DND-41 (cell line): ENCODE data around the gene PFKFB2.

ENCODE experiments used
- EZH2 ChIP-seq: IDR thresholded peaks from 3 replicates; pipeline ENCODE4 v1.6.1; 2012; ENCODE audit warnings: borderline replicate concordance, low read depth, mild to moderate bottlenecking, moderate library complexity, low read length, inconsistent platforms; ENCODE audit not compliant: severe bottlenecking
- TF ChIP-seq, protein P1 (sequence below): IDR thresholded peaks from 2 replicates; pipeline ENCODE4 v1.5.1; 2012; ENCODE audit warnings: borderline replicate concordance, low read length, moderate library complexity, mild to moderate bottlenecking; ENCODE audit not compliant: poor library complexity, severe bottlenecking; ENCODE audit errors: extremely low read depth

DNA sequence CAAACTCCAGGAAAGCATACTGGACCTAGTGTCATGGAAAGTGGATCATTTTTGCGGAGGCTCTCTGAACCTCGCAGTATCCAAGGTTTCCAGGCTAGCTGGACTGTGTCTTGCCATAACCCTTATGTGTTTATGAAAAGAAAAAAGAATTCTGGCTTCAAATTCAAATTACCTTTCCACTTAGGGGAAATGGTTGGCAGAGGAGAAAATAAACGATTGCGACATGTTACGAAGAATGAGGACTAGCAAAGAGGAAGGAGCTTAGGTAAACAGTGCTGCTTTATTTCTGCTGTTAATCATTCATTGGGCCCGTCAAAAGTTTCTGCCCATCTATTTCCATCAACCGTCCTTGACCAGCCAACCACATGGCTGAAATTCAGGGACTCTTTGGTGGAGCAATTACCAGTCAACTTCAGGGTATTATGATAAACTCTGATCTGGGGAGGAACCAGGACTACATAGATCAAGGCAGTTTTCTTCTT, 50.9 kb downstream of the PFKFB2 start, which contains the start of gene C4BPA:
- TF ChIP-seq, protein P1, sequence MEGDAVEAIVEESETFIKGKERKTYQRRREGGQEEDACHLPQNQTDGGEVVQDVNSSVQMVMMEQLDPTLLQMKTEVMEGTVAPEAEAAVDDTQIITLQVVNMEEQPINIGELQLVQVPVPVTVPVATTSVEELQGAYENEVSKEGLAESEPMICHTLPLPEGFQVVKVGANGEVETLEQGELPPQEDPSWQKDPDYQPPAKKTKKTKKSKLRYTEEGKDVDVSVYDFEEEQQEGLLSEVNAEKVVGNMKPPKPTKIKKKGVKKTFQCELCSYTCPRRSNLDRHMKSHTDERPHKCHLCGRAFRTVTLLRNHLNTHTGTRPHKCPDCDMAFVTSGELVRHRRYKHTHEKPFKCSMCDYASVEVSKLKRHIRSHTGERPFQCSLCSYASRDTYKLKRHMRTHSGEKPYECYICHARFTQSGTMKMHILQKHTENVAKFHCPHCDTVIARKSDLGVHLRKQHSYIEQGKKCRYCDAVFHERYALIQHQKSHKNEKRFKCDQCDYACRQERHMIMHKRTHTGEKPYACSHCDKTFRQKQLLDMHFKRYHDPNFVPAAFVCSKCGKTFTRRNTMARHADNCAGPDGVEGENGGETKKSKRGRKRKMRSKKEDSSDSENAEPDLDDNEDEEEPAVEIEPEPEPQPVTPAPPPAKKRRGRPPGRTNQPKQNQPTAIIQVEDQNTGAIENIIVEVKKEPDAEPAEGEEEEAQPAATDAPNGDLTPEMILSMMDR = no peak
- no peak for TF ChIP-seq EZH2
